GM20000 (cell line): Measurements from ENCODE around the gene PCDH15.
"Not testable (repeated sequence)": the region's sequence is repeated elsewhere in the genome, so short reads cannot be mapped to it uniquely, and the experiment has no call there.

Experiments
- DNase-seq: peaks from one replicate; pipeline ENCODE4 v3.0.0; 2012; ENCODE audit warnings: low spot score
- CTCF ChIP-seq: IDR thresholded peaks from 2 replicates; pipeline ENCODE4 v1.5.1; 2012; ENCODE audit warnings: mild to moderate bottlenecking, control low read depth; ENCODE audit errors: extremely low read depth, missing control alignments

PCDH15 gene

GRCh38 chr10:54576541-54576940 is 224.5 kb downstream of the PCDH15 start:
- TF ChIP-seq CTCF: no peak
- DNase-seq: no peak

GRCh38 chr10:54559498-54559897 is 241.5 kb downstream of the PCDH15 start:
- no peak for DNase-seq
- TF ChIP-seq CTCF: no peak

GRCh38 chr10:54554028-54554427 is 247.0 kb downstream of the PCDH15 start:
- no peak for DNase-seq
- TF ChIP-seq CTCF: no peak

- no peak for TF ChIP-seq CTCF
- no peak for DNase-seq
These were observed 251.0 kb downstream of the PCDH15 start for GRCh38 chr10:54550016-54550415.

- no peak for TF ChIP-seq CTCF
- DNase-seq: no peak
These were observed 269.7 kb downstream of the PCDH15 start for GRCh38 chr10:54531296-54531695.

- TF ChIP-seq CTCF: no peak
- no peak for DNase-seq
These were observed 270.7 kb downstream of the PCDH15 start for GRCh38 chr10:54530299-54530698.

- no peak for DNase-seq
- no peak for TF ChIP-seq CTCF
These were observed 275.2 kb downstream of the PCDH15 start for GRCh38 chr10:54525816-54526215.

- not testable (repeated sequence) for DNase-seq
These were observed 285.8 kb downstream of the PCDH15 start for GRCh38 chr10:54515244-54515643.
